Osteocyte (in vitro differentiated cells): ENCODE data around the gene TMEM150B. TPM values are rescaled to one million over a fixed set of nuclear protein-coding genes. Genes with fewer than 3 reads are reported as not detected.
A peak's percentile ranks its signal among the peaks of the same experiment; 100 is the strongest.

Source experiments
- DNase-seq: peaks from one replicate; pipeline ENCODE4 v3.0.0; 2021; ENCODE audit warnings: mixed read lengths; ENCODE audit not compliant: unreplicated experiment; ENCODE audit errors: extremely low spot score
- H3K27ac Mint-ChIP-seq: one replicate; pipeline ENCODE4 v1.8.0; 2021; ENCODE audit warnings: mild to moderate bottlenecking, mixed read lengths; ENCODE audit not compliant: unreplicated experiment
- H3K27me3 Mint-ChIP-seq: one replicate; pipeline ENCODE4 v1.8.0; 2021; ENCODE audit warnings: mixed read lengths; ENCODE audit not compliant: unreplicated experiment
- H3K36me3 Mint-ChIP-seq: one replicate; pipeline ENCODE4 v1.8.0; 2021; ENCODE audit warnings: mixed read lengths; ENCODE audit not compliant: unreplicated experiment
- H3K4me1 Mint-ChIP-seq: one replicate; pipeline ENCODE4 v1.8.0; 2021; ENCODE audit warnings: mixed read lengths; ENCODE audit not compliant: unreplicated experiment
- H3K4me3 Mint-ChIP-seq: one replicate; pipeline ENCODE4 v1.8.0; 2021; ENCODE audit warnings: mild to moderate bottlenecking, moderate library complexity, mixed read lengths; ENCODE audit not compliant: unreplicated experiment
- H3K9me3 Mint-ChIP-seq: one replicate; pipeline ENCODE4 v1.8.0; 2021; ENCODE audit warnings: mixed read lengths; ENCODE audit not compliant: unreplicated experiment
- total RNA-seq: library from RNA; stranded (reverse); gene quantifications from 2 replicates; pipeline ENCODE4 v1.2.1, GENCODE V29; 2021
- TF ChIP-seq, protein P1 (sequence below): fragments of 200-600 bp; sonication (generic); IDR thresholded peaks from 2 replicates; pipeline ENCODE4 v1.5.0; 2021; ENCODE audit warnings: antibody characterized with exemption, mild to moderate bottlenecking, moderate library complexity

Gene TMEM150B
- total RNA-seq, 1 donor from 2014 or later: not detected

GRCh38 chr19:55289117-55289796, 35.9 kb downstream of the TMEM150B start:
- Mint-ChIP-seq H3K36me3 (peaks cover 11% of the 10 kb centered on the region), H3K4me3 (no peak overlapping the region), H3K9me3 (no peaks in the 10 kb centered on the region), H3K4me1 (peaks cover 12% of the 10 kb centered on the region), H3K27me3 (no peaks in the 10 kb centered on the region), H3K27ac (no peak overlapping the region)
- TF ChIP-seq, protein P1, sequence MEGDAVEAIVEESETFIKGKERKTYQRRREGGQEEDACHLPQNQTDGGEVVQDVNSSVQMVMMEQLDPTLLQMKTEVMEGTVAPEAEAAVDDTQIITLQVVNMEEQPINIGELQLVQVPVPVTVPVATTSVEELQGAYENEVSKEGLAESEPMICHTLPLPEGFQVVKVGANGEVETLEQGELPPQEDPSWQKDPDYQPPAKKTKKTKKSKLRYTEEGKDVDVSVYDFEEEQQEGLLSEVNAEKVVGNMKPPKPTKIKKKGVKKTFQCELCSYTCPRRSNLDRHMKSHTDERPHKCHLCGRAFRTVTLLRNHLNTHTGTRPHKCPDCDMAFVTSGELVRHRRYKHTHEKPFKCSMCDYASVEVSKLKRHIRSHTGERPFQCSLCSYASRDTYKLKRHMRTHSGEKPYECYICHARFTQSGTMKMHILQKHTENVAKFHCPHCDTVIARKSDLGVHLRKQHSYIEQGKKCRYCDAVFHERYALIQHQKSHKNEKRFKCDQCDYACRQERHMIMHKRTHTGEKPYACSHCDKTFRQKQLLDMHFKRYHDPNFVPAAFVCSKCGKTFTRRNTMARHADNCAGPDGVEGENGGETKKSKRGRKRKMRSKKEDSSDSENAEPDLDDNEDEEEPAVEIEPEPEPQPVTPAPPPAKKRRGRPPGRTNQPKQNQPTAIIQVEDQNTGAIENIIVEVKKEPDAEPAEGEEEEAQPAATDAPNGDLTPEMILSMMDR: no peak
- DNase-seq: no peak

- TF ChIP-seq, protein P1: no peak
- Mint-ChIP-seq H3K9me3 (no peaks in the 10 kb centered on the region), H3K4me1 (peaks cover 16% of the 10 kb centered on the region), H3K4me3 (no peak overlapping the region), H3K27ac (peak overlapping the region; percentile 44), H3K27me3 (no peaks in the 10 kb centered on the region), H3K36me3 (peaks cover 7% of the 10 kb centered on the region)
- DNase-seq: no peak
Measured at GRCh38 chr19:55287361-55288079, 37.6 kb downstream of the TMEM150B start.

GRCh38 chr19:55285229-55285890, 39.8 kb downstream of the TMEM150B start:
- Mint-ChIP-seq H3K4me1 (peaks cover 16% of the 10 kb centered on the region), H3K9me3 (no peaks in the 10 kb centered on the region), H3K36me3 (no peaks in the 10 kb centered on the region), H3K4me3 (peak overlapping the region; percentile 72), H3K27ac (peak overlapping the region; percentile 73), H3K27me3 (no peaks in the 10 kb centered on the region)
- TF ChIP-seq, protein P1: no peak
- no peak for DNase-seq

DNA sequence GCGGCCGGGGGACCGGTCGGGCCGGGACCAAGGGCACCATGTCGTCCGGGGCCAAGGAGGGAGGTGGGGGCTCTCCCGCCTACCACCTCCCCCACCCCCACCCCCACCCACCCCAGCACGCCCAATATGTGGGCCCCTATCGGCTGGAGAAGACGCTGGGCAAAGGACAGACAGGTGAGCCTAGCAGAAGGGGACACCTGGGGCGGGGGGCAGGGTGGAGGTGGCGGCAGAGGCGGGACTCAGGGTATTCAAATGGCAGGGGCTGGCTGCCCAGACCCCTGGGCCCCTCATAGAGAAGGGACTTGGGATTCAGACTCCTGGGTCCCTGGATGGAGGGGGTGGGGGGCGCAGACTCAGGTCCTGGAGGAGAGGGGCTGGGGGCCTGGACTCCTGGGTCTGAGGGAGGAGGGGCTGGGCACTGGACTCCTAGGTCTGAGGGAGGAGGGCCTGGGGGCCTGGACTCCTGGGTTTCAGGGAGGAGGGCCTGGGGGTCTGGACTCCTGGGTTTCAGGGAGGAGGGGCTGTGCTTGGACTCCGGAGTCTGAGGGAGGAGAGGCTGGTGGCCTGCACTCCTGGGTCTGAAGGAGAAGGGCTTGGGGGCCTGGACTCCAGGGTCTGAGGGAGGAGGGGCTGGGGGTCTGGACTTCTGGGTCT, 40.6 kb downstream of the TMEM150B start:
- TF ChIP-seq, protein P1: no peak
- peak overlapping the region; percentile 72 for H3K4me3 Mint-ChIP-seq
- H3K27ac Mint-ChIP-seq: peak overlapping the region; percentile 73
- no peaks in the 10 kb centered on the region for H3K36me3 Mint-ChIP-seq
- DNase-seq: no peak
- H3K9me3 Mint-ChIP-seq: no peaks in the 10 kb centered on the region
- H3K27me3 Mint-ChIP-seq: no peaks in the 10 kb centered on the region
- H3K4me1 Mint-ChIP-seq: peaks cover 22% of the 10 kb centered on the region
